NCI-H2107 treated with DMSO at 0.1 percent for 48 hours (cell line): ENCODE data around the gene FABP3.

ENCODE experiments used
- DNase-seq: peaks from one replicate; lab custom pipeline; 2025; ENCODE audit not compliant: unreplicated experiment; lab: John Stamatoyannopoulos, UW

FABP3 gene

DNA sequence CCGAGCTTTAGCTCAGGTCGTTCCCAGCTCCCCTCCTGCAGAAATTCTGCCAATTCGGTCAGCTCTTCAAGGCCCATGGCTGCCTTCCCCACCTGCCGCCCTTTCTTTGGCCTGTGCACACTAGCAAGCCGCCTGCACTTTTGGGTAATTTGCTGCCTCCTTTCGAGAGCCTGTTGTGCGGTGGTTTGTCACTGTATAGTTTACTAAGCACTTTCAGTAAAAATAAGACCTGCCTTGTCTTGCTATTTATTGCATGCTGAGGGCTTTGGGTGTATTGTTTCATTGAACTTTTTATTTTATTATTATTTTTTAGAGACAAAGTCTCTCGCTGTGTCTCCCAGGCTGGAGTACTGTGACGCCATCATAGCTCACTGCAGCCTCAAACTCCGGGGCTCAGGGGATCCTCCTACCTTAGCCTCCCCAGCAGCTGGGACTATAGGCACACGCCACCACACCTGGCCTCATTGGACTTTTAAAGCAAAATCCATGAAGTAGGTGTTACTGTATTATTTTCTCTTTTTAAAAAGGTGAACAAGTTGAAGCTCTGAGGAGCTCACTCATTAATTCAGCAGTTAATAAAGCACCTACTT lies 1.1 kb upstream of the FABP3 start:
- DNase-seq: no peak

- DNase-seq: no peak
These were observed 173 bp downstream of the FABP3 start for GRCh38 chr1:31372751-31373055.

DNA sequence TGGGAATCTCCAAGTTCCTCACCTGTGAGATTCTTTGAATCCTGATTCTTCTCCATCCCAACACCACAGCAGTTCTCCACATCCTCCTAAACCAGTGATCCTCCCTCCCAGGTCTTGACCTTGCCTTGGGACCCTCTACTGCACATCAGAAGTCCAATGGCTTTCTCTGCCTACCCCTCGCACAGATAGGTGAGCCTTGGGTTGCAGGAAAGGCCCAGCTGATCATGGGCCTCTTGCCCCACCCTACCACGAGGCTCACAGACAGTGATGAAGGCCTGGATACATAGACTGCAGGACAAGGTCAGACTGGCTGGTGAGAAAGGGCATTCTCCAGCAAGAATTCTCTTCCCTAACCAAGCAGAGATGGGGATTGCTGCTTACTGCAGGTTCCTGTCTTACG lies 825 bp downstream of the FABP3 start:
- no peak for DNase-seq

DNA sequence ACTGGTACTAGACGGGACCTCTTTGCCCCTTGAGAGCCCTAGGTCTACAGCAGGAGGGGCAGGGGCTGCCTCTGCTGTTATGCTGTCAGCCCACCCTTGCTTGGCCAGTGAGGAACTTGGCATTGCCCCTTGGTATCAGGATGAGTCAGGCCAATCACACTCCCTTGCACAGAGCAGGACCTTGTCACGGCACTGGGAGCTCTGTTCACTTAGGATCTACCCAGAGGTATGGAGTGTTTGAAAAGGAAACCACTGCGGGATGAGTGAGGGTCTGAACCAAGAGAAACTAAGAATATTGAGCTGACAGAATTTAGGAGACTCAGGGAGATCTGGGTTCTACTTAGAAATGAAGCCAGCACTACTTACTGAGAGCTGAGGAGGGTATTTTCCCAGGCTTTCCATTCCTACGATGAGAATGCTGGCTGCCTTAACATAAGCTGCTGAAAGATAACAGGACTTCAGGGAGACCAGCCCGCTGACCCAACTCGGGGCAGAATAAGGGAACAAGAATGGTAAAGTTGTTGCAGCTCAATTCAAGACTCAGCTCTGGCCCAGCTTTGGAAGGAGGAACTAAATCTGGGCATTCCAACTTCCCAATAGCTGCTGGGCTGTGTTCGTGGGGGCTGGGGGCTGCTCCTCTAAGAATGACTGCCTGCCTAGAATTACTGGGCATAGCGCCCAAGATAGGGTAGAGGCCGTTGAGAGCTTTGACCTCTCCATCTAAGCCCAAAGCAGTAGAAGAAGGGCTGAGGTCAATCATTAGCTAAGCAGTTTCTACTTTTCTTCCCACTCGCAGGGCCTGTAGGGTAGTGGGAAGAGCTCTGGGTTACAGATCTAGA lies 1.5 kb downstream of the FABP3 start:
- no peak for DNase-seq

- DNase-seq: no peak
These were observed 2.3 kb downstream of the FABP3 start for GRCh38 chr1:31370565-31370964.

GRCh38 chr1:31370021-31370420 lies 2.9 kb downstream of the FABP3 start:
- DNase-seq: no peak

- no peak for DNase-seq
These were observed 4.2 kb downstream of the FABP3 start for GRCh38 chr1:31368611-31369107.

DNA sequence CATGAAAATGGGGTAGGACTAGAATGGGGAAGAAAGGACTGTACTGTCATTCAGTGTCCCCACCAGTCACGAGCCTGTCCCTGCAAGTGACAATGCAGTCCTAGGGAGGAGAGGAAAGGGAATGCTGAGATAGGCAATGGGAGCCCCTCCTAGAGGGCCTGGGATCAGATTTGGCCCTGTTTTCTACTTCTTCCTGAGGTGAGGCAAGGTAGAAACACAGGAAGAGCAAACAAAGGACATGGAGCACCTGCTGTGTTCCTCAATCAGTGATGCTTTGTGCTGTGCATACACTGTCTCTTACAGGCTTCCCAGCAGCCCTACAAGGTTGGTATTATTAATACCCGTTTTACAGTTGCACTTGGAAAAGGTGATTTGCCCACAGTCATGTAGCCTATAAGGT lies 6.1 kb downstream of the FABP3 start:
- DNase-seq: no peak

- DNase-seq: no peak
These were observed 8.2 kb downstream of the FABP3 start for GRCh38 chr1:31364561-31365250.

- no peak for DNase-seq
These were observed 10.8 kb downstream of the FABP3 start for GRCh38 chr1:31362032-31362431.

DNA sequence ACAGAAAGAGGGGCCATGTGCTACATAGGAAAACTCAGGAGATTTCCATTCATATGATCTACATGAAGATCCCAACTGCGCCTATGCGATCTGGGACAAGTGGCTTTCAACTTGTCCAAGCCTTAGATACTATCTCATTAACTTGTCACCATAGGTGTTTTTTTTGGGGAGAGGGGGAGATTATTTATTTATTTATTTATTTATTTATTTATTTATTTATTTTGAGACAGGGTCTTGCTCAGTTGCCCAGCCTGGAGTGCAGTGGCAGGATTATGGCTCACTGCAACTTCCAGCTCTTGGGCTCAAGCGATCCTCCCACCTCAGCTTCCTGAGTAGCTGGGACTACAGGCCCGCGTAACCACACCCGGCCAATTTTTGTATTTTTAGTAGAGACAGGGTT lies 11.3 kb downstream of the FABP3 start:
- DNase-seq: no peak

DNA sequence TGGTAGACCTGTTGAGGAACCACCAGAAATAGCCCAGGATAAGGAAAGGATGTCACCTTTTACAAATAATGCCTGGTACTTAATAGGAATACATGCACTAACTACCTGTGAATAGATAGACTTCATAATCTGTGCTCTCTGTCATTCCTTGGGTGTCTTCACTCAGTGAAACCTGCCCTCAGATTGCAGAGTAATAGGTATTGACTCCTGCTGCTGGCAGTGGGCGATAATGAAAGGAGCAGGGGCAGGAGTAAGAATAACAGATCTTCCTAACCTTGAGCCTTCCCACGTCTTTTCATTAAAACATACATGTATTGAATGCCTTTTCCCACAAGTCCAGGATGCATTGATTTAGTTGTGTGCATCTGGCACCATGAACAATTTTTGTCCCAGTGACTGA lies 16.4 kb downstream of the FABP3 start:
- DNase-seq: no peak

DNA sequence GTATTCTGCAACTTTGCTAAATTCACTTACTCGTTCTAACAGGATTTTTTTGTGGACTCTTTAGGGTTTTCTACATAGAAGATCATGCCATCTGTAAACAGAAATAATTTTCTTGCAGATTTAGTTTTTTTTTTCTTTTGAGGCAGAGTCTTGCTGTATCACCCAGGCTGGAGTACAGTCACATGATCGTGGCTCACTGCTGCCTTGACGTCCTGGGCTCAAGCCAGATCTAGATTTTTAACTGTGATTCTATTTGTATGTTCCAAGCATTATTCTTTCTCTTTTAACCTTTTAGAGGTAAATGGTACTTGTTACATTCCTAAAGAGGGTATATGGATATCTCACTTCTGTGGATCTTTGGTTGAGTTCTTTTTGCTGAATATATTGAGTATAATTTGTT lies 18.6 kb downstream of the FABP3 start:
- no peak for DNase-seq

GRCh38 chr1:31348449-31348848 lies 24.4 kb downstream of the FABP3 start:
- peak; percentile 57 for DNase-seq

- no peak for DNase-seq
These were observed 26.1 kb downstream of the FABP3 start for GRCh38 chr1:31346785-31347184.

DNA sequence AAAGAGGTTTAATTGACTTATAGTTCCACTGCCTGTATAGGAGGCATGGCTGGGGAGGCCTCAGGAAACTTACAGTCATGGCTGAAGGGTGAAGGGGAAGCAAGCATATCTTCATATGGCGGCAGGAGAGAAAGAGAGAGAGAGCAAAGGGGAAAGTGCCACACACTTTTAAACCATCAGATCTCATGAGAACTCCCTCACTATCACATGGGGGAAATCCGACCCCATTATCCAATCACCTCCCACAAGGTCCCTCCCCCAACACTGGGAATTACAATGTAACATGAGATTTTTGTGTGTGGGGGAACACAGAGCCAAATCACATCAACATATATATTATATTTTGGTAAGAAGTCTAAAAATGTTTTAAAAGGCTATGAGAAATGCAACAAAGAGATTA lies 27.2 kb downstream of the FABP3 start:
- no peak for DNase-seq

DNA sequence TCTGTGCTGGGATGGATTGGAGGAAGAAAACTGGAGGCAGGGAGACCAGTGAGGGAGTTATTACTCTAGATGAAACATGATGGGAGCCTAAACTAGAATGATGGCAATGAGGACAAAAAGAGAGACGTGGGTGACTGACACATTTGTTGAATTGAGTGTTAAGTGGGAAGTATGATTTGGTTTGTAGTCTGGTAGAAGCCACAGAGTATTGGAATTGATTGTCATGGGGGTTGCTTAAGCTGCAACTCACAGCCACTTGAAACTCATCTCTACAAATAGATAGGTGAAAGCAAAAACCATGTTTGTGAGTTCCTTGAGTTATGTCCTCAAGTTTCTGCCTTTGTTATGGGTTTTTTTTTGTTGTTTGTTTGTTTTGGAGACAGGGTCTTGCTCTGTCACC lies 28.4 kb downstream of the FABP3 start:
- DNase-seq: no peak

- no peak for DNase-seq
These were observed 36.0 kb downstream of the FABP3 start for GRCh38 chr1:31336687-31337467.

GRCh38 chr1:31335007-31335406 lies 37.9 kb downstream of the FABP3 start:
- peak; percentile 74 for DNase-seq

GRCh38 chr1:31327381-31327780 lies 45.5 kb downstream of the FABP3 start:
- DNase-seq: no peak

DNA sequence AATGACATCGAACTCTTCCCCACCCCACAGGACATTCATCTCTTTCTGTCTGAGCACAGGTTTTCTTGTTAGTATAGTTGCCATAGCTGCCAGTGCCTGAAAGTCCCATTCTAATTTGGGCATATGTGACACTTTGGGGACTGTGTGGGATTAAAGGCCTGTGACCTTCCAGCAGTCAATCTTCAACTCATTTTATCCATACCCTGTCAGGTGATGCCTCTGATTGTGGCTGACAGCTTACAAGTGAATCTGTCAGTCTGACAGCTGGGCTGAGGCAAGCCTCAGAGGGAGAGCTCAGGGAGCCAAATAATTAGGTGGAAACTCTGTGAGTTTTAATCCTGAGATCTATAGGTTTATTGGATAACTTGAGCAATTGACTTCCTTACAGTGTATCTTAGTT lies 46.4 kb downstream of the FABP3 start:
- no peak for DNase-seq
